Natural killer cell (primary cell): ENCODE results near the gene ZNF473. TPM values are rescaled to one million over a fixed set of nuclear protein-coding genes. Genes with fewer than 3 reads are reported as not detected.
"Not testable (repeated sequence)": the region's sequence is repeated elsewhere in the genome, so short reads cannot be mapped to it uniquely, and the experiment has no call there.

Source experiments
- ATAC-seq, 3 donors: fragments of 150-1000 bp in 2 of 3; fragments of 200-7000 bp in 1 of 3; cut with Tn5 transposase; 1 replicate in 1 of 3; 2 replicates in 2 of 3; pipeline ENCODE4 v1.10.0; 2021; ENCODE audit warnings: mild to moderate bottlenecking in 2 of 3, moderate library complexity in 2 of 3
- DNase-seq, 2 donors: peaks; one replicate each; pipeline versions ENCODE4 v3.0.0 to v3.0.0-alpha.2; 2013 to 2021; ENCODE audit warnings: mixed read lengths in 1 of 2
- H3K27ac ChIP-seq: one replicate; pipeline ENCODE4 v1.5.1; 2013; ENCODE audit warnings: mild to moderate bottlenecking, low read length
- H3K27me3 ChIP-seq: one replicate; pipeline ENCODE4 v1.6.1; 2013; ENCODE audit warnings: low read length; ENCODE audit not compliant: control insufficient read depth, insufficient read depth
- H3K36me3 ChIP-seq: one replicate; pipeline ENCODE4 v1.6.1; 2013; ENCODE audit warnings: low read length; ENCODE audit not compliant: control insufficient read depth, insufficient read depth
- H3K4me1 ChIP-seq: one replicate; pipeline ENCODE4 v1.6.1; 2013; ENCODE audit warnings: low read length; ENCODE audit not compliant: control insufficient read depth, insufficient read depth
- H3K4me3 ChIP-seq: one replicate; pipeline ENCODE4 v1.5.1; 2013; ENCODE audit warnings: low read length
- H3K9me3 ChIP-seq: one replicate; pipeline ENCODE4 v1.6.1; 2013; ENCODE audit warnings: low read length; ENCODE audit not compliant: control insufficient read depth, insufficient read depth
- H3K27ac Mint-ChIP-seq, 2 donors: one replicate each; pipeline ENCODE4 v1.8.0; 2022; ENCODE audit warnings: mild to moderate bottlenecking in 2 of 2, mixed read lengths in 2 of 2, moderate library complexity in 1 of 2
- H3K27me3 Mint-ChIP-seq, 2 donors: one replicate each; pipeline ENCODE4 v1.8.0; 2022; ENCODE audit warnings: low read depth in 2 of 2, mixed read lengths in 2 of 2
- H3K36me3 Mint-ChIP-seq: one replicate; pipeline ENCODE4 v1.8.0; 2022; ENCODE audit warnings: mixed read lengths
- H3K4me1 Mint-ChIP-seq, 2 donors: one replicate each; pipeline ENCODE4 v1.8.0; 2022; ENCODE audit warnings: mixed read lengths in 2 of 2
- H3K4me3 Mint-ChIP-seq: one replicate; pipeline ENCODE4 v1.8.0; 2022; ENCODE audit warnings: mild to moderate bottlenecking, moderate library complexity, mixed read lengths
- H3K9me3 Mint-ChIP-seq, 2 donors: one replicate each; pipeline ENCODE4 v1.8.0; 2022; ENCODE audit warnings: mixed read lengths in 2 of 2
- WGBS: methylation state at CpG from one replicate; pipeline ENCODE4 v1.1.7; 2013; ENCODE audit warnings: missing lambda C conversion rate; ENCODE audit not compliant: insufficient coverage; 5-methylcytosine and 5-hydroxymethylcytosine counted together
- intact Hi-C: fragments of 100-400 bp; cut with micrococcal nuclease; formaldehyde crosslinking; loops from one replicate; pipeline ENCODE4 v1.14.2; 2022
- total RNA-seq, 4 donors: library from RNA; stranded (reverse); fragments of 120-200 nt in 1 of 4; gene quantifications; one replicate each; pipeline versions ENCODE4 v1.2.3 to v1.2.4, GENCODE V29; 2013 to 2022

The ZNF473 gene
- total RNA-seq, 3 donors from 2014 or later (not counting 1 experiment from before 2014, with no cell fraction given): 7.9 to 16.2 (median 12.9) TPM

GRCh38 chr19:50075644-50076372 lies 50.0 kb downstream of the ZNF473 start:
- H3K27ac ChIP-seq, H3K4me3 Mint-ChIP-seq, H3K36me3 ChIP-seq, H3K27me3 Mint-ChIP-seq, H3K9me3 Mint-ChIP-seq, ATAC-seq, H3K36me3 Mint-ChIP-seq, H3K27me3 ChIP-seq, H3K4me1 Mint-ChIP-seq, H3K27ac Mint-ChIP-seq, H3K4me1 ChIP-seq, H3K4me3 ChIP-seq, H3K9me3 ChIP-seq, DNase-seq, intact Hi-C loops: not testable (repeated sequence)
- WGBS: 97% methylated on average over 7 of the region's 14 CpGs

- intact Hi-C loops, H3K4me3 ChIP-seq, ATAC-seq, H3K4me1 ChIP-seq, H3K27ac Mint-ChIP-seq, H3K27ac ChIP-seq, H3K27me3 ChIP-seq, H3K36me3 Mint-ChIP-seq, H3K9me3 Mint-ChIP-seq, H3K27me3 Mint-ChIP-seq, H3K4me1 Mint-ChIP-seq, H3K36me3 ChIP-seq, DNase-seq, H3K9me3 ChIP-seq, H3K4me3 Mint-ChIP-seq: not testable (repeated sequence)
- 53% methylated on average over 6 of the region's 10 CpGs for WGBS
Measured at GRCh38 chr19:50076581-50077355, 51.0 kb downstream of the ZNF473 start.

- H3K4me3 Mint-ChIP-seq, H3K4me3 ChIP-seq, DNase-seq, H3K27me3 Mint-ChIP-seq, H3K27me3 ChIP-seq, H3K27ac ChIP-seq, H3K4me1 Mint-ChIP-seq, intact Hi-C loops, H3K4me1 ChIP-seq, H3K9me3 ChIP-seq, H3K27ac Mint-ChIP-seq, H3K36me3 ChIP-seq, ATAC-seq, H3K36me3 Mint-ChIP-seq, H3K9me3 Mint-ChIP-seq: not testable (repeated sequence)
- WGBS: 93% methylated on average over 4 of the region's 5 CpGs
Measured at GRCh38 chr19:50079014-50079413, 53.2 kb downstream of the ZNF473 start.

GRCh38 chr19:50084440-50084839 lies 58.6 kb downstream of the ZNF473 start:
- not testable (repeated sequence) for H3K9me3 ChIP-seq, H3K27ac Mint-ChIP-seq, H3K36me3 Mint-ChIP-seq, H3K4me3 Mint-ChIP-seq, H3K4me3 ChIP-seq, DNase-seq, H3K4me1 ChIP-seq, H3K27me3 Mint-ChIP-seq, H3K27me3 ChIP-seq, H3K36me3 ChIP-seq, ATAC-seq, H3K4me1 Mint-ChIP-seq, H3K27ac ChIP-seq, H3K9me3 Mint-ChIP-seq
- intact Hi-C loops: loop anchor here (10.0 kb wide), 1 partner anchor 150 kb away; no protein-coding TSS in a partner anchor
- WGBS: 71% methylated on average over 2 of the region's 2 CpGs

- H3K4me1 ChIP-seq, H3K27me3 ChIP-seq, H3K4me3 ChIP-seq, H3K9me3 Mint-ChIP-seq, H3K27ac ChIP-seq, H3K27ac Mint-ChIP-seq, H3K36me3 Mint-ChIP-seq, H3K27me3 Mint-ChIP-seq, H3K36me3 ChIP-seq, H3K9me3 ChIP-seq, H3K4me1 Mint-ChIP-seq, DNase-seq, H3K4me3 Mint-ChIP-seq, ATAC-seq: not testable (repeated sequence)
- intact Hi-C loops: loop anchor here (10.0 kb wide), 1 partner anchor 152 kb away; no protein-coding TSS in a partner anchor
- WGBS: 100% methylated on average over 1 of the region's 4 CpGs
Measured at GRCh38 chr19:50087153-50087552, 61.3 kb downstream of the ZNF473 start.

- H3K27me3 Mint-ChIP-seq, intact Hi-C loops, H3K4me1 ChIP-seq, H3K4me1 Mint-ChIP-seq, H3K36me3 Mint-ChIP-seq, H3K36me3 ChIP-seq, H3K4me3 ChIP-seq, ATAC-seq, H3K9me3 ChIP-seq, H3K4me3 Mint-ChIP-seq, H3K27me3 ChIP-seq, H3K27ac ChIP-seq, H3K9me3 Mint-ChIP-seq, H3K27ac Mint-ChIP-seq: not testable (repeated sequence)
- DNase-seq: peak; percentile 22 to 32
- WGBS: 52% methylated on average over 6 of the region's 10 CpGs
Measured at GRCh38 chr19:50090706-50091105, 64.9 kb downstream of the ZNF473 start.

GRCh38 chr19:50091786-50092185 lies 66.0 kb downstream of the ZNF473 start:
- H3K4me1 Mint-ChIP-seq, H3K4me3 Mint-ChIP-seq: not testable (repeated sequence)
- WGBS: 86% methylated on average over 3 of the region's 9 CpGs

More at GRCh38 chr19:50091786-50092185, 66.0 kb downstream of the ZNF473 start:
- H3K36me3 Mint-ChIP-seq, intact Hi-C loops, H3K27ac ChIP-seq, H3K27me3 ChIP-seq, H3K4me3 ChIP-seq, H3K27ac Mint-ChIP-seq, H3K9me3 ChIP-seq, H3K4me1 ChIP-seq, H3K27me3 Mint-ChIP-seq, ATAC-seq, H3K36me3 ChIP-seq, DNase-seq, H3K9me3 Mint-ChIP-seq: not testable (repeated sequence)
